Measurements from ENCODE around the gene PNP.
"Not testable (repeated sequence)": the region's sequence is repeated elsewhere in the genome, so short reads cannot be mapped to it uniquely, and the experiment has no call there.

PNP gene

GRCh38 chr14:20489093-20489994, 20.1 kb downstream of the PNP start:
- no peak for DNase-seq

GRCh38 chr14:20490563-20490962, 21.4 kb downstream of the PNP start:
- no peaks in the 10 kb centered on the region for H3K36me3 Mint-ChIP-seq (ENCODE audit: insufficient read depth)
- DNase-seq (no peak), ATAC-seq (replicated peaks) (no peak)
- peak overlapping the region; percentile 49 to 91 for H3K27ac Mint-ChIP-seq
- peak overlapping the region; percentile 14 to 61 for H3K4me3 Mint-ChIP-seq
- H3K9me3 Mint-ChIP-seq = no peaks in the 10 kb centered on the region
- H3K4me1 Mint-ChIP-seq (ENCODE audit: low read depth in 2 of 2) = peaks cover 45 to 56% of the 10 kb centered on the region in 2 donors
- H3K27me3 Mint-ChIP-seq = no peaks in the 10 kb centered on the region

More at GRCh38 chr14:20489093-20489994, 20.1 kb downstream of the PNP start:
- H3K9me3 Mint-ChIP-seq = no peaks in the 10 kb centered on the region
- H3K4me1 Mint-ChIP-seq (ENCODE audit: low read depth in 2 of 2) = peaks cover 46 to 56% of the 10 kb centered on the region in 2 donors
- peaks cover under 1% of the 10 kb centered on the region for H3K36me3 Mint-ChIP-seq (ENCODE audit: insufficient read depth)
- no peaks in the 10 kb centered on the region for H3K27me3 Mint-ChIP-seq
- peak overlapping the region; percentile 54 to 61 for H3K4me3 Mint-ChIP-seq
- peak; percentile 56 for ATAC-seq (replicated peaks)
- peak overlapping the region; percentile 49 to 91 for H3K27ac Mint-ChIP-seq

- H3K36me3 Mint-ChIP-seq (ENCODE audit: insufficient read depth) = no peaks in the 10 kb centered on the region
- H3K9me3 Mint-ChIP-seq = no peaks in the 10 kb centered on the region
- DNase-seq (no peak), ATAC-seq (replicated peaks) (no peak)
- H3K27ac Mint-ChIP-seq = peak overlapping the region in 1 of 2 donors; percentile 45
- H3K4me3 Mint-ChIP-seq = no peak overlapping the region
- H3K4me1 Mint-ChIP-seq (ENCODE audit: low read depth in 2 of 2) = peaks cover 36 to 44% of the 10 kb centered on the region in 2 donors
- no peaks in the 10 kb centered on the region for H3K27me3 Mint-ChIP-seq
Measured at GRCh38 chr14:20492486-20492885, 23.3 kb downstream of the PNP start.

- no peaks in the 10 kb centered on the region for H3K9me3 Mint-ChIP-seq
- no peak overlapping the region for H3K4me3 Mint-ChIP-seq
- H3K4me1 Mint-ChIP-seq (ENCODE audit: low read depth in 2 of 2) = peaks cover 30 to 34% of the 10 kb centered on the region in 2 donors
- H3K27me3 Mint-ChIP-seq = no peaks in the 10 kb centered on the region
- ATAC-seq (replicated peaks) (no peak), DNase-seq (no peak)
- no peak overlapping the region for H3K27ac Mint-ChIP-seq
- H3K36me3 Mint-ChIP-seq (ENCODE audit: insufficient read depth) = no peaks in the 10 kb centered on the region
Measured at GRCh38 chr14:20493634-20494033, 24.4 kb downstream of the PNP start.

- DNase-seq (no peak), ATAC-seq (replicated peaks) (no peak)
- H3K4me1 Mint-ChIP-seq (ENCODE audit: low read depth in 2 of 2) = peaks cover 20 to 23% of the 10 kb centered on the region in 2 donors
- no peak overlapping the region for H3K4me3 Mint-ChIP-seq
- H3K9me3 Mint-ChIP-seq = no peaks in the 10 kb centered on the region
- no peaks in the 10 kb centered on the region for H3K36me3 Mint-ChIP-seq (ENCODE audit: insufficient read depth)
- H3K27me3 Mint-ChIP-seq = no peaks in the 10 kb centered on the region
- H3K27ac Mint-ChIP-seq = peak overlapping the region in 1 of 2 donors; percentile 15
Measured at GRCh38 chr14:20494935-20495766, 25.9 kb downstream of the PNP start.

GRCh38 chr14:20498622-20499021, 29.4 kb downstream of the PNP start:
- H3K27ac Mint-ChIP-seq = peak overlapping the region in 1 of 2 donors; percentile 53
- ATAC-seq (replicated peaks) (no peak), DNase-seq (no peak)
- H3K4me1 Mint-ChIP-seq (ENCODE audit: low read depth in 2 of 2) = peaks cover 7 to 10% of the 10 kb centered on the region in 2 donors
- no peaks in the 10 kb centered on the region for H3K36me3 Mint-ChIP-seq (ENCODE audit: insufficient read depth)
- no peak overlapping the region for H3K4me3 Mint-ChIP-seq
- H3K9me3 Mint-ChIP-seq = no peaks in the 10 kb centered on the region
- peaks cover 0 to 3% of the 10 kb centered on the region in 2 donors for H3K27me3 Mint-ChIP-seq

GRCh38 chr14:20499108-20499507, 29.9 kb downstream of the PNP start:
- H3K27ac Mint-ChIP-seq = peak overlapping the region in 1 of 2 donors; percentile 53
- peaks cover 7 to 15% of the 10 kb centered on the region in 2 donors for H3K4me1 Mint-ChIP-seq (ENCODE audit: low read depth in 2 of 2)
- no peaks in the 10 kb centered on the region for H3K36me3 Mint-ChIP-seq (ENCODE audit: insufficient read depth)
- H3K4me3 Mint-ChIP-seq = no peak overlapping the region
- no peak for DNase-seq
- no peaks in the 10 kb centered on the region for H3K9me3 Mint-ChIP-seq
- no peak for ATAC-seq (replicated peaks)
- peaks cover 0 to 7% of the 10 kb centered on the region in 2 donors for H3K27me3 Mint-ChIP-seq

GRCh38 chr14:20499881-20500280, 30.7 kb downstream of the PNP start:
- no peak overlapping the region for H3K27ac Mint-ChIP-seq
- H3K4me3 Mint-ChIP-seq = no peak overlapping the region
- DNase-seq (no peak), ATAC-seq (replicated peaks) (no peak)
- no peaks in the 10 kb centered on the region for H3K36me3 Mint-ChIP-seq (ENCODE audit: insufficient read depth)
- H3K4me1 Mint-ChIP-seq (ENCODE audit: low read depth in 2 of 2) = peaks cover 7 to 15% of the 10 kb centered on the region in 2 donors
- H3K9me3 Mint-ChIP-seq = no peaks in the 10 kb centered on the region
- H3K27me3 Mint-ChIP-seq = peaks cover 0 to 7% of the 10 kb centered on the region in 2 donors

GRCh38 chr14:20501346-20501745, 32.1 kb downstream of the PNP start:
- Mint-ChIP-seq H3K4me3 (no peak overlapping the region), H3K9me3 (no peaks in the 10 kb centered on the region), H3K4me1 (ENCODE audit: low read depth in 2 of 2) (peaks cover 0 to 8% of the 10 kb centered on the region in 2 donors), H3K27me3 (peaks cover 0 to 7% of the 10 kb centered on the region in 2 donors), H3K36me3 (ENCODE audit: insufficient read depth) (no peaks in the 10 kb centered on the region), H3K27ac (no peak overlapping the region)
- ATAC-seq (replicated peaks) (no peak), DNase-seq (no peak)

GRCh38 chr14:20503898-20504297, 34.7 kb downstream of the PNP start:
- H3K4me3 Mint-ChIP-seq = no peak overlapping the region

GRCh38 chr14:20506276-20506675, 37.1 kb downstream of the PNP start:
- H3K9me3 Mint-ChIP-seq; ATAC-seq (replicated peaks); DNase-seq; H3K4me1 Mint-ChIP-seq (ENCODE audit: low read depth in 2 of 2); H3K27me3 Mint-ChIP-seq; H3K4me3 Mint-ChIP-seq; H3K36me3 Mint-ChIP-seq (ENCODE audit: insufficient read depth); H3K27ac Mint-ChIP-seq: not testable (repeated sequence)

More at GRCh38 chr14:20503898-20504297, 34.7 kb downstream of the PNP start:
- no peaks in the 10 kb centered on the region for H3K36me3 Mint-ChIP-seq (ENCODE audit: insufficient read depth)
- H3K4me1 Mint-ChIP-seq (ENCODE audit: low read depth in 2 of 2) = peaks cover 0 to 8% of the 10 kb centered on the region in 2 donors
- ATAC-seq (replicated peaks) (no peak), DNase-seq (no peak)
- H3K27me3 Mint-ChIP-seq = peaks cover 0 to 7% of the 10 kb centered on the region in 2 donors
- H3K9me3 Mint-ChIP-seq = no peaks in the 10 kb centered on the region
- no peak overlapping the region for H3K27ac Mint-ChIP-seq

- H3K36me3 Mint-ChIP-seq (ENCODE audit: insufficient read depth); ATAC-seq (replicated peaks); H3K9me3 Mint-ChIP-seq; H3K4me3 Mint-ChIP-seq; H3K27ac Mint-ChIP-seq; H3K4me1 Mint-ChIP-seq (ENCODE audit: low read depth in 2 of 2); H3K27me3 Mint-ChIP-seq; DNase-seq: not testable (repeated sequence)
Measured at GRCh38 chr14:20506752-20507151, 37.5 kb downstream of the PNP start.

GRCh38 chr14:20507537-20507936, 38.3 kb downstream of the PNP start:
- not testable (repeated sequence) for H3K36me3 Mint-ChIP-seq (ENCODE audit: insufficient read depth); ATAC-seq (replicated peaks); H3K9me3 Mint-ChIP-seq; H3K4me1 Mint-ChIP-seq (ENCODE audit: low read depth in 2 of 2); H3K27ac Mint-ChIP-seq; DNase-seq; H3K4me3 Mint-ChIP-seq; H3K27me3 Mint-ChIP-seq
